Neural cell (in vitro differentiated cells): ENCODE measurements around the gene SETBP1.

Source experiments
- EP300 ChIP-seq: fragments of 450-650 bp; conservative IDR thresholded peaks from 2 replicates; pipeline ENCODE4 v1.6.1; 2014; ENCODE audit warnings: antibody characterized with exemption, mild to moderate bottlenecking, moderate library complexity; ENCODE audit not compliant: poor library complexity, severe bottlenecking
- EZH2 ChIP-seq: fragments of 200-600, 300-800 bp; shearing (Covaris generic), sonication (generic); IDR thresholded peaks from 2 replicates; pipeline ENCODE4 v1.6.1; 2014; ENCODE audit warnings: antibody characterized with exemption, low read length, borderline replicate concordance, mild to moderate bottlenecking; ENCODE audit not compliant: insufficient read depth, poor library complexity, severe bottlenecking
- POLR2AphosphoS5 ChIP-seq: IDR thresholded peaks from 2 replicates; pipeline ENCODE4 v1.6.1; 2012
- RAD21 ChIP-seq: fragments of 450-650 bp; conservative IDR thresholded peaks from 2 replicates; pipeline ENCODE4 v1.6.1; 2014; ENCODE audit warnings: antibody characterized with exemption, mild to moderate bottlenecking, moderate library complexity

DNA sequence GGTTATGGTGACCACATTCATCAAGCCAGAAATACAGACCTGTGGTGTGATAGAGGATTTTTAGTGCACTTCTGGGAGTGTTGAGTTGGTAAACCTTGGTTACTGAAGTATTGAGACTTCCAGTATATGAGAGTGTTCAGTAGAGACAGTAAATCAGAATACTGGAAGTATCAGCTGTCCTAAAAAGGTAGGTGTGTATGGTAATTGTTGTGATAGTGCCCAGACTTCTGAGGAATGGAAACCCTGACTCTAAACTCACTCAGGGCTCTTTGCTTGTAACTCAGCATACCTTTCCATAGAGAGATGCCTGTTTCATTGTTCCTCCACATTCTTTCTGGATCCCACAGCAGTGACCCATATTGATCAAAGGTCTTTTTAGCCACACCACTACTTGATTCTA lies 217.1 kb downstream of the SETBP1 start:
- TF ChIP-seq POLR2AphosphoS5 (no peak), EP300 (no peak), RAD21 (no peak), EZH2 (no peak)
